Measurements from ENCODE around the gene AZI2.

Gene AZI2

GRCh38 chr3:28315711-28316110 lies 32.9 kb downstream of the AZI2 start:
- no peak for TF ChIP-seq CTCF (IDR thresholded peaks at IDR 0.05; ENCODE audit: control insufficient read depth, extremely low read depth, insufficient read depth)
- H3K4me3 ChIP-seq (ENCODE audit: low read depth, low read length): no peak overlapping the region
- DNase-seq (ENCODE audit: low read depth): no peak

- TF ChIP-seq CTCF (IDR thresholded peaks at IDR 0.05; ENCODE audit: control insufficient read depth, extremely low read depth, insufficient read depth): no peak
- no peak for DNase-seq (ENCODE audit: low read depth)
- H3K4me3 ChIP-seq (ENCODE audit: low read depth, low read length): no peak overlapping the region
Observed at GRCh38 chr3:28308196-28308595, 40.4 kb downstream of the AZI2 start.

GRCh38 chr3:28301688-28302087 lies 46.9 kb downstream of the AZI2 start:
- DNase-seq (ENCODE audit: low read depth): no peak
- no peak overlapping the region for H3K4me3 ChIP-seq (ENCODE audit: low read depth, low read length)
- no peak for TF ChIP-seq CTCF (IDR thresholded peaks at IDR 0.05; ENCODE audit: control insufficient read depth, extremely low read depth, insufficient read depth)

DNA sequence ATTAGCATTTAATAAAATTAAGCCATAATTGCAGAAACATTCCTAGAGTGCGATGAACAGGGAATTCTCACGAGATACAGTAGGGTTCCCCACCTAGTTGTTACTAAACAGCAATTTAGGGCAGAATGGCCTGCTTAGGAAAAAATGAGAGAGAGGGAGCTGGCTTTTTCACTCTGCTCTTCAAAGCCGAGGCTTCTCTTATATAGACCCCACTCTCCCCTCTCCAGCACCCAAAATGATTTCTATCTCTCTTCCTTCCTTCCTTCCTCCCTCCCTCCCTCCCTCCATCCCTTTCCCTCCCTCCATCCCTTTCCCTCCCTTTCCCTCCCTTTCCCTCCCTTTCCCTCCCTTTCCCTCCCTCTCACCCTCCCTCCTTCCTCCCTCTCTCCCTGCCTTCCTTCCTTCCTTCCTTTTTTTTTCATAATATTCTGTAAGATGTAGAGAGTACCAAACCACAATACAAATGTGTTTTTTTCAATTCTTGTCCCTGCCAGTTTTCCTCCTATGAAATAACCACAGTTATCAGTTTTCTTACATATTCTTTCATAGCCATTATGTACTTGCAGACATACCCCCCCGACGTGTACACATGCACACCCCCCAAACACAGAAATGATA lies 48.2 kb downstream of the AZI2 start:
- TF ChIP-seq CTCF (IDR thresholded peaks at IDR 0.05; ENCODE audit: control insufficient read depth, extremely low read depth, insufficient read depth): no peak

DNA sequence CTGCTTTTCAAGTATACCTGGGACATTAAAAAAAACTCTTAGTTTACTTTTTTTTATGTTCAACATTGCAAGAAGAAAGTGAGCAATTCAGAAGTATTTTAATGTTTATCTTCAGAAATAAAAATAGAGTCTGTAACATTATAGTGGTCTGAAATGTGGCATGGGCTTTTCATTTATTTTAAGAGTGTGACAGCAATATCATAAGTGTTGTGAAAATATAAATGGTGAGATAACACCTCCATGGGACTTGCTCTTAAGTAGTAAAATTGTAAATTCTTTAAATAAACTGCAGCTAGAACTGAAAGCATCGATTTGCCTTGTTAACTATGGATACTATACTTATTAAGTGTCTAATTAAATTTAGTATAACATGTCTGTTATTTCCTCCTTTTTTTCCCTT lies 48.9 kb downstream of the AZI2 start:
- TF ChIP-seq CTCF (IDR thresholded peaks at IDR 0.05; ENCODE audit: control insufficient read depth, extremely low read depth, insufficient read depth): no peak
- DNase-seq (ENCODE audit: low read depth): no peak
- no peak overlapping the region for H3K4me3 ChIP-seq (ENCODE audit: low read depth, low read length)

More for the DNA sequence above, 48.2 kb downstream of the AZI2 start:
- H3K4me3 ChIP-seq (ENCODE audit: low read depth, low read length): no peak overlapping the region
- DNase-seq (ENCODE audit: low read depth): no peak

DNA sequence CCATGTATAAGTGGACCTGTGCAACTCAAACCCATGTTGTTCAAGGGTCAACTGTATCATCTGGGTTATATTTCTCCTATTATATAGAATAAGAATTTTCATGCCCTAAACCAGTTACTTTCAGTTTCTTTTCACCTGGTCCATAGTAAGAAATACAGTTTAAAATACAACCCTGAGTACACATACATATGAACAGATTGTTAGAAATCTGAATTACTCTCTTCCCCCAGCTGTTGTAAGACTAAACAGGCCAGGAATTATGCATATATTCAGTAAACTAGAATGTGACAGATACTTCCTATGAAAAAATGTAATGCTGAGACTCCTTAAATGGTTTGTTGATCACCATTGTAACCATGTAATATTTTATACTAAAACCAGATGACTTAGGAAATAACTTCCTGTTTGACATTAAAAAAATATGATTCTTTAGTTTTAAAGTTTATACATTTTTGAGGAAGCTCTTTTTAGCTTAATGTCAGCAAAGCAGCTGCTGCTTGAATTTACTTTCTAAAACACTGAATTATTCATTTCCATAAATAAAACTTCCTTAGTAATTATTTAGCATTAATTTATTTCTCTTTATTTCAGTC lies 52.6 kb downstream of the AZI2 start:
- TF ChIP-seq CTCF (IDR thresholded peaks at IDR 0.05; ENCODE audit: control insufficient read depth, extremely low read depth, insufficient read depth): no peak
- H3K4me3 ChIP-seq (ENCODE audit: low read depth, low read length): no peak overlapping the region
- DNase-seq (ENCODE audit: low read depth): no peak
